ENCODE measurements around the gene PLPPR3. TPM values are rescaled to one million over a fixed set of nuclear protein-coding genes. Genes with fewer than 3 reads are reported as not detected.

The PLPPR3 gene
- polyA plus RNA-seq, 1 of the 3 experiments (the other 2 are of a cell fraction), result 1.6 TPM

- H3K27ac ChIP-seq (ENCODE audit: low read depth in 2 of 2, low read length in 1 of 2), result no peak overlapping the region; a peak in 1 of 4 replicates
- POLR2A ChIA-PET, result no interaction called here
- TF ChIP-seq GATA2 (CRISPR knock-in tag; IDR thresholded peaks at IDR 0.05), result no peak
- no peak for TF ChIP-seq RFX5 (IDR thresholded peaks at IDR 0.05; ENCODE audit: low read length)
- TF ChIP-seq MEF2A (IDR thresholded peaks at IDR 0.05; ENCODE audit: borderline replicate concordance, low read depth), result no peak
- no peak for TF ChIP-seq YY1 (IDR thresholded peaks at IDR 0.05; ENCODE audit: low read depth)
- no peak for TF ChIP-seq FOXM1 (IDR thresholded peaks at IDR 0.05; ENCODE audit: low read depth)
These were observed 19.2 kb downstream of the PLPPR3 start for GRCh38 chr19:802498-803098.

DNA sequence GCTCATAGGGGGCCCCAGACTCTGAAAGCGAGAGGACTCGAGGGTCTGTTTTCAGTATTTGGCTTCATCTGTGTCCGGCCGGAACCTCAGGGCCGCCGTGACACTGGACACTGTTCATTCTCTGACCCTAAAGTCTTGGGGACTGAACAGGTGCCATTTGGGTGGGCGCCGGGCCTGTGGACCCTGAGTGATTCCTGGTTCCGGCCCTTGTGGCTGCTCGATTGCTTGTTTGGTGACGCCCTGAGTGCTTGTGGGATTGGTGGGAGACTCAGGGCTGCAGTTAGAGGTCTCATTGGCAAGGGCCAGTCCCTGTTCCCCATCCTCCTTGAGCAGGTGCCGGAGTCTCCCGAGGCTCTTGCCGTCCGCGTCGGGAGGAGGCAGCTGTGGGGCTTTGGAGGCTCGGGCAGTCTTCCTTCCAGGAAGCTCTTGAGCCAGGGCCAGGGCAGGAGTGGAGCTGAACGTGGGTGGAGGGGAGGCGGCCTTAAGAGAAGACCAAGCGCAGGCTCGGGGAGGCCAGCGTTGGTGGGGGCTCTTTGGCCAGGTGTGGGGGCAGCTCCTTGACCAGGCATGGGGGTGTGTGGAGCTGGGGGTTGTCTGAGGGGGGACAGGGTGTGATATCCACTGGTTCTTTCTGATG lies 19.8 kb downstream of the PLPPR3 start:
- no peaks in the 10 kb centered on the region for H3K9me2 ChIP-seq
- no peak overlapping the region for H3K4me3 ChIP-seq (ENCODE audit: low read depth in 2 of 2, low read length in 1 of 2)
- TF ChIP-seq JUND (IDR thresholded peaks at IDR 0.05) (no peak), USF2 (IDR thresholded peaks at IDR 0.05; ENCODE audit: borderline replicate concordance, low read depth, low read length) (no peak), TAF1 (IDR thresholded peaks at IDR 0.05; ENCODE audit: borderline replicate concordance, low read depth, low read length) (no peak), MXI1 (IDR thresholded peaks at IDR 0.05; ENCODE audit: low read depth, low read length) (no peak), NRF1 (IDR thresholded peaks at IDR 0.05; ENCODE audit: low read depth, low read length) (no peak), RCOR1 (IDR thresholded peaks at IDR 0.05; ENCODE audit: low read length) (no peak), USF1 (IDR thresholded peaks at IDR 0.05; ENCODE audit: borderline replicate concordance, low read depth) (no peak), GABPA (IDR thresholded peaks at IDR 0.05; ENCODE audit: low read depth) (no peak), RFX5 (IDR thresholded peaks at IDR 0.05; ENCODE audit: low read length) (no peak), YY1 (IDR thresholded peaks at IDR 0.05; ENCODE audit: low read depth) (no peak), RXRA (IDR thresholded peaks at IDR 0.05; ENCODE audit: borderline replicate concordance, low read depth) (no peak), SMC3 (IDR thresholded peaks at IDR 0.05; ENCODE audit: low read depth, low read length) (no peak), EP300 (IDR thresholded peaks at IDR 0.05; ENCODE audit: borderline replicate concordance in 1 of 2, low read depth in 1 of 2, low read length in 1 of 2) (no peak), GATA2 (CRISPR knock-in tag; IDR thresholded peaks at IDR 0.05) (no peak), RAD21 (IDR thresholded peaks at IDR 0.05; ENCODE audit: low read length) (no peak)
- TF ChIP-seq, protein P1, sequence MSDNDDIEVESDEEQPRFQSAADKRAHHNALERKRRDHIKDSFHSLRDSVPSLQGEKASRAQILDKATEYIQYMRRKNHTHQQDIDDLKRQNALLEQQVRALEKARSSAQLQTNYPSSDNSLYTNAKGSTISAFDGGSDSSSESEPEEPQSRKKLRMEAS (IDR thresholded peaks at IDR 0.05; ENCODE audit: low read depth), result no peak
- TF ChIP-seq, protein P2, sequence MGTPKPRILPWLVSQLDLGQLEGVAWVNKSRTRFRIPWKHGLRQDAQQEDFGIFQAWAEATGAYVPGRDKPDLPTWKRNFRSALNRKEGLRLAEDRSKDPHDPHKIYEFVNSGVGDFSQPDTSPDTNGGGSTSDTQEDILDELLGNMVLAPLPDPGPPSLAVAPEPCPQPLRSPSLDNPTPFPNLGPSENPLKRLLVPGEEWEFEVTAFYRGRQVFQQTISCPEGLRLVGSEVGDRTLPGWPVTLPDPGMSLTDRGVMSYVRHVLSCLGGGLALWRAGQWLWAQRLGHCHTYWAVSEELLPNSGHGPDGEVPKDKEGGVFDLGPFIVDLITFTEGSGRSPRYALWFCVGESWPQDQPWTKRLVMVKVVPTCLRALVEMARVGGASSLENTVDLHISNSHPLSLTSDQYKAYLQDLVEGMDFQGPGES (IDR thresholded peaks at IDR 0.05; ENCODE audit: low read depth, low read length), result no peak
- peaks cover 91% of the 10 kb centered on the region for H3K79me2 ChIP-seq (ENCODE audit: insufficient read depth)
- H3K9me3 ChIP-seq, result no peaks in the 10 kb centered on the region
- no peak for DNase-seq
- ChIA-PET CTCF (interaction anchor here (0.9 to 1.5 kb wide), 3 partner anchors 29 to 119 kb away, joined by 3 to 5 read pairs (median 3); no protein-coding TSS in a partner anchor), POLR2A (interaction anchor here (1.2 kb wide), 1 partner anchor 14 kb away, joined by 4 read pairs; no protein-coding TSS in a partner anchor)
- H3K4me2 ChIP-seq, result peak overlapping the region; percentile 29; the same call in 1 of the 2 replicates
- H4K20me1 ChIP-seq (ENCODE audit: insufficient read depth), result peaks cover 91% of the 10 kb centered on the region
- H3K36me3 ChIP-seq (replicated peaks in 1 of 2; ENCODE audit: control insufficient read depth in 1 of 2, insufficient read depth in 2 of 2, low read length in 1 of 2), result peaks cover 28 to 55% of the 10 kb centered on the region in 2 experiments
- 84% methylated on average over 17 of the region's 23 CpGs for WGBS (ENCODE audit: low lambda C conversion rate)
- no peak overlapping the region for H3K9ac ChIP-seq
- H3K27ac ChIP-seq (ENCODE audit: low read depth in 2 of 2, low read length in 1 of 2), result peak overlapping the region in 1 of 2 experiments; percentile 87; a peak in 2 of 4 replicates
- H3K27me3 ChIP-seq (ENCODE audit: insufficient read depth), result no peaks in the 10 kb centered on the region
- H3F3A ChIP-seq (replicated peaks; ENCODE audit: insufficient read depth), result no peaks in the 10 kb centered on the region
- no peak overlapping the region for H2AFZ ChIP-seq (ENCODE audit: low read depth)
- peaks cover 29 to 41% of the 10 kb centered on the region in 2 experiments; a peak in 3 of 4 replicates for H3K4me1 ChIP-seq (ENCODE audit: control insufficient read depth in 1 of 2, insufficient read depth in 2 of 2, low read depth in 1 of 2, low read length in 1 of 2)

More at GRCh38 chr19:802498-803098, 19.2 kb downstream of the PLPPR3 start:
- 88% methylated on average over 25 of the region's 28 CpGs for WGBS (ENCODE audit: low lambda C conversion rate)
- H3K4me3 ChIP-seq (ENCODE audit: low read depth in 2 of 2, low read length in 1 of 2), result no peak overlapping the region
- H2AFZ ChIP-seq (ENCODE audit: low read depth), result no peak overlapping the region
- CTCF ChIA-PET, result interaction anchor here (0.9 to 1.5 kb wide), 3 partner anchors 28 to 119 kb away, joined by 3 to 5 read pairs (median 3); no protein-coding TSS in a partner anchor
- no peaks in the 10 kb centered on the region for H3K9me3 ChIP-seq
- H3K4me1 ChIP-seq (ENCODE audit: control insufficient read depth in 1 of 2, insufficient read depth in 2 of 2, low read depth in 1 of 2, low read length in 1 of 2), result peaks cover 29 to 41% of the 10 kb centered on the region in 2 experiments; a peak in 3 of 4 replicates
- peak overlapping the region; percentile 29; the same call in 1 of the 2 replicates for H3K4me2 ChIP-seq
- peaks cover 4% of the 10 kb centered on the region for H3F3A ChIP-seq (replicated peaks; ENCODE audit: insufficient read depth)
- peaks cover 34 to 61% of the 10 kb centered on the region in 2 experiments for H3K36me3 ChIP-seq (replicated peaks in 1 of 2; ENCODE audit: control insufficient read depth in 1 of 2, insufficient read depth in 2 of 2, low read length in 1 of 2)
- H4K20me1 ChIP-seq (ENCODE audit: insufficient read depth), result peaks cover 97% of the 10 kb centered on the region
- H3K27me3 ChIP-seq (ENCODE audit: insufficient read depth), result no peaks in the 10 kb centered on the region
- H3K9me2 ChIP-seq, result no peaks in the 10 kb centered on the region
- peaks cover 98% of the 10 kb centered on the region for H3K79me2 ChIP-seq (ENCODE audit: insufficient read depth)
- DNase-seq, result no peak
- H3K9ac ChIP-seq, result no peak overlapping the region
